ENCODE measurements around the gene KRT13. TPM values are rescaled to one million over a fixed set of nuclear protein-coding genes. Genes with fewer than 3 reads are reported as not detected.

Gene KRT13
- total and polyA plus RNA-seq, 2 donors (not counting 3 experiments of a cell fraction or from before 2014, with no cell fraction given): not detected

DNA sequence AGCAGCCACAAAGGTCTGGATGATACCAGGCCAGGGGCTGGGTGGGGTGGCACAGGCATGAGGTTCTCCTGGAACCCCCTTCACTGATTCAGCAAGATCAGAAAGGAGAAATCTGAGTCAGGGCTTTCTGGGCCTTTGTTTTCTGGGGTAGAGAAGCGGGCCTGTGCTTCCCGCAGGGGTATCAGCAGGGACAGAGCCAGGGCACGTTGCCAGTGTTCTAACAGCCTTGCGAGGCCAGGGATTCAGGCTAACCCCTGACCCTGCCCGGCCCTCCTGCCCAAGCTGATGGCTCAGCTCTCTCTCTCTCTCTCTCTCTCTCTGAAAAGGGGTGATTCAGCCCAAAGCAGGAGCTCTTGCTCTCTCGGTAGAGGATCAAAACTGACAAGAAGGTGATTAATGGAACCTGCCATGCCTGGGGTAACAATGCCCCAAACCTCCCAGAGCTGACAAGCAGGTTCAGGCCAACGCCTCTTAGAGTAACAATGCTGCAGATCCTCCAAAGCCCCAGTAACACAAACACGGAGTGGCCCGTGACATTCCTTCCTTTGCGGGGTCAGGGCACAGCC, 2.0 kb upstream of the KRT13 start:
- no peak overlapping the region for H3K4me2 ChIP-seq (ENCODE audit: insufficient read depth, low read length)
- H3K9me3 ChIP-seq (replicated peaks; ENCODE audit: control insufficient read depth, insufficient read depth, low read length): no peaks in the 10 kb centered on the region
- H3K27me3 ChIP-seq (ENCODE audit: control insufficient read depth in 2 of 2, insufficient read depth in 2 of 2, low read length in 2 of 2): no peaks in the 10 kb centered on the region
- no peaks in the 10 kb centered on the region for H3K9me1 ChIP-seq (replicated peaks; ENCODE audit: control insufficient read depth, extremely low read depth, insufficient read depth, low read length)
- no peaks in the 10 kb centered on the region for H4K20me1 ChIP-seq (replicated peaks; ENCODE audit: control insufficient read depth, extremely low read depth, insufficient read depth, low read length)
- H3K79me2 ChIP-seq (ENCODE audit: control insufficient read depth, insufficient read depth, low read length): no peaks in the 10 kb centered on the region
- H3K4me3 ChIP-seq (replicated peaks in 1 of 3; ENCODE audit: insufficient read depth in 1 of 3, low read depth in 1 of 3, low read length in 3 of 3): no peak overlapping the region
- peak overlapping the region; percentile 24 for H2AFZ ChIP-seq (ENCODE audit: low read depth, low read length)
- DNase-seq (ENCODE audit: low read depth, low spot score) (no peak), FAIRE-seq (no peak)
- H3K4me1 ChIP-seq (ENCODE audit: control insufficient read depth, extremely low read depth, insufficient read depth, low read length): no peaks in the 10 kb centered on the region
- intact Hi-C loops (cut with micrococcal nuclease) (no loop called here), dilution Hi-C loops (cut with MboI; ENCODE audit: extremely low pct_ligation_motif_present, low sequenced_read_pairs) (no loop called here)
- no peak overlapping the region for H3K9ac ChIP-seq (replicated peaks; ENCODE audit: extremely low read depth, insufficient read depth, low read length)
- ChIA-PET CTCF (interaction anchor here (0.7 to 6.3 kb wide), 5 partner anchors 10 to 892 kb away, joined by 3 to 33 read pairs (median 4); no protein-coding TSS in a partner anchor), POLR2A (no interaction called here)
- BruUV-seq (replicated peaks): no TSS peak
- TF ChIP-seq JUN (IDR thresholded peaks at IDR 0.05; ENCODE audit: borderline replicate concordance, insufficient read depth, insufficient read length, low read depth) (no peak), POLR2A (IDR thresholded peaks at IDR 0.05; ENCODE audit: low read depth, low read length) (no peak), POLR2AphosphoS5 (IDR thresholded peaks at IDR 0.05; ENCODE audit: insufficient read depth, low read depth, low read length) (no peak), EZH2 (IDR thresholded peaks at IDR 0.05; ENCODE audit: borderline replicate concordance, low read depth, low read length, severe bottlenecking) (no peak), GATA2 (IDR thresholded peaks at IDR 0.05; ENCODE audit: insufficient read depth, insufficient read length, low read depth, low read length) (no peak), FOS (IDR thresholded peaks at IDR 0.05; ENCODE audit: borderline replicate concordance, insufficient read depth, low read length) (no peak), MYC (IDR thresholded peaks at IDR 0.05; ENCODE audit: low read depth, low read length) (no peak)
- TF ChIP-seq, protein P1, sequence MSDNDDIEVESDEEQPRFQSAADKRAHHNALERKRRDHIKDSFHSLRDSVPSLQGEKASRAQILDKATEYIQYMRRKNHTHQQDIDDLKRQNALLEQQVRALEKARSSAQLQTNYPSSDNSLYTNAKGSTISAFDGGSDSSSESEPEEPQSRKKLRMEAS (IDR thresholded peaks at IDR 0.05; ENCODE audit: insufficient read depth, insufficient read length): no peak
- TF ChIP-seq, protein P2, sequence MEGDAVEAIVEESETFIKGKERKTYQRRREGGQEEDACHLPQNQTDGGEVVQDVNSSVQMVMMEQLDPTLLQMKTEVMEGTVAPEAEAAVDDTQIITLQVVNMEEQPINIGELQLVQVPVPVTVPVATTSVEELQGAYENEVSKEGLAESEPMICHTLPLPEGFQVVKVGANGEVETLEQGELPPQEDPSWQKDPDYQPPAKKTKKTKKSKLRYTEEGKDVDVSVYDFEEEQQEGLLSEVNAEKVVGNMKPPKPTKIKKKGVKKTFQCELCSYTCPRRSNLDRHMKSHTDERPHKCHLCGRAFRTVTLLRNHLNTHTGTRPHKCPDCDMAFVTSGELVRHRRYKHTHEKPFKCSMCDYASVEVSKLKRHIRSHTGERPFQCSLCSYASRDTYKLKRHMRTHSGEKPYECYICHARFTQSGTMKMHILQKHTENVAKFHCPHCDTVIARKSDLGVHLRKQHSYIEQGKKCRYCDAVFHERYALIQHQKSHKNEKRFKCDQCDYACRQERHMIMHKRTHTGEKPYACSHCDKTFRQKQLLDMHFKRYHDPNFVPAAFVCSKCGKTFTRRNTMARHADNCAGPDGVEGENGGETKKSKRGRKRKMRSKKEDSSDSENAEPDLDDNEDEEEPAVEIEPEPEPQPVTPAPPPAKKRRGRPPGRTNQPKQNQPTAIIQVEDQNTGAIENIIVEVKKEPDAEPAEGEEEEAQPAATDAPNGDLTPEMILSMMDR (IDR thresholded peaks at IDR 0.05; ENCODE audit: extremely low read depth in 1 of 2, insufficient read depth in 1 of 2, low read depth in 1 of 2, low read length in 2 of 2): no peak
- H3K36me3 ChIP-seq (ENCODE audit: control insufficient read depth in 2 of 2, extremely low read depth in 1 of 2, insufficient read depth in 2 of 2, low read length in 2 of 2): no peaks in the 10 kb centered on the region
- H3K27ac ChIP-seq (ENCODE audit: insufficient read depth, low read depth, low read length): no peak overlapping the region
